GM12872 (cell line): Measurements from ENCODE around the gene NPPC.
A peak's percentile ranks its signal among the peaks of the same experiment; 100 is the strongest.

Source experiments
- CTCF ChIP-seq: IDR thresholded peaks from 3 replicates; pipeline ENCODE4 v1.5.1; 2011; ENCODE audit warnings: low read depth, mild to moderate bottlenecking, low read length, moderate library complexity; ENCODE audit not compliant: insufficient read depth

NPPC gene

GRCh38 chr2:231904161-231904611 lies 22.0 kb downstream of the NPPC start:
- no peak for TF ChIP-seq CTCF

GRCh38 chr2:231902598-231902997 lies 23.6 kb downstream of the NPPC start:
- TF ChIP-seq CTCF, result no peak

- no peak for TF ChIP-seq CTCF
These were observed 25.2 kb downstream of the NPPC start for GRCh38 chr2:231900972-231901371.

- TF ChIP-seq CTCF, result peak; percentile 98
These were observed 25.7 kb downstream of the NPPC start for GRCh38 chr2:231900486-231900942.

- no peak for TF ChIP-seq CTCF
These were observed 31.4 kb downstream of the NPPC start for GRCh38 chr2:231894566-231895380.

GRCh38 chr2:231891514-231891905 lies 34.7 kb downstream of the NPPC start:
- TF ChIP-seq CTCF, result no peak

- TF ChIP-seq CTCF, result no peak
These were observed 35.2 kb downstream of the NPPC start for GRCh38 chr2:231890896-231891513.
